Muscle of back (tissue), 11 donors: ENCODE data around the gene ASXL2. TPM values are rescaled to one million over a fixed set of nuclear protein-coding genes. Genes with fewer than 3 reads are reported as not detected.

ENCODE experiments used
- DNase-seq, 3 donors: peaks; one replicate each; pipeline versions ENCODE4 v3.0.0 to v3.0.0-alpha.2; 2013
- polyA plus RNA-seq, 10 donors: library from polyadenylated mRNA; unstranded; fragments of 120-200 nt; gene quantifications; one replicate each; pipeline ENCODE4 v1.2.1, GENCODE V29; 2013; ENCODE audit not compliant: insufficient read length in 10 of 10

ASXL2 gene
- polyA plus RNA-seq, 10 donors, result 10.3 to 19.5 (median 13.4) TPM

DNA sequence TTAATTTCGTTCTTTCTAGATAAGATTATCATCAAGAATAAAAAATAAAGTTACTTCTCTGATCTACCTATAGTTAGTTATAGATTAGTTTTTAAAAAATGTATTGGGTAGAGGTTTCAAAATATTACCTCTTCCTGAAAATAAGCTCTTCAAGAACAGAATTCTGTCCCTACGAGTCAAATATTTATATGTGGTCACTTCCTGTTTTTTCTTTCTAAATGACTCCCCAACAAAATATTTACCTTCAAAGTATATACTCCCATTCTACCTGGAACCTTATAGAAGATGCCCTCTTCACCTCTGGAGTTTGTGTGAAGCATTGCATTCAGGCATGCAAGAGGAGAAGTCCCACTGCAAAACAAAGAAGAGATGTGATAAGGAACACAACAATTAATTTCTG is 72.3 kb downstream of the ASXL2 start:
- no peak for DNase-seq

DNA sequence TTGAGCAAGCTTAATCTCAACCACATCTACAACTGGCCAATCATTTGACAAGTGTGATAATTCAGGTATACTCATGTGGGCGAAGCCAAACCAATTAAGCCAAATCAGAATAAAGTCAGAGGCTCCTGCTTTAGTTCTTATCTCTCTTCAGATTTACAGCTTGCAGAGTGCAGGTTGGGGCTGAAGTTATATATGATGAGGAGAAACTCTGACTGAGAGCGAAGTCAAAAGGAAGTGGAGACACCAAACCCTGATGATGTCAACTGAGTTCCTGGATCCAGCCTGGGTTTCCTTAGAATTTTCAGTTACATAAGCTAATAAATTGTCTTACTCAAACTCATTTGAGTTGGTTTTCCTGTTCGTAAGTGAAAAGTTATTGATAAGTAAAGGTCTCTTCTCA is 73.9 kb downstream of the ASXL2 start:
- DNase-seq, result no peak

DNA sequence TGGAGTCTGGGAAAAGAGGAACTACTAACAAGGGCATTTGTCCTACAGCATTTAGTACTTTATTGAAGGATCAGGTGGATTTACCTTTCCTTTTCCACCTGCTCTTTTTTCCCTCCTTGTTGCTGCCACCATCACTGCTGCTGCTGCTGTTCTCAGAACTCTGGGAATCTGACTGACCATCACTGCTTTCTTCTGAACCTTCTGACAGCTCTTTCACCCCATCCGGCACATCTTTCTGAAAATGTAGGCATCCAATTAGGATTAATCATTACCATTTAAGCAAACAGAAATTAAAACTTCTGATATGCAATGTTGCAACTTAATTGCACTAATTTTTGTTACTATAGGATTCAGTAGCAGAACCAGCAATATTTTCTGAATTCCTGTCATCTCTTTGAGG is 79.0 kb downstream of the ASXL2 start:
- DNase-seq, result no peak

DNA sequence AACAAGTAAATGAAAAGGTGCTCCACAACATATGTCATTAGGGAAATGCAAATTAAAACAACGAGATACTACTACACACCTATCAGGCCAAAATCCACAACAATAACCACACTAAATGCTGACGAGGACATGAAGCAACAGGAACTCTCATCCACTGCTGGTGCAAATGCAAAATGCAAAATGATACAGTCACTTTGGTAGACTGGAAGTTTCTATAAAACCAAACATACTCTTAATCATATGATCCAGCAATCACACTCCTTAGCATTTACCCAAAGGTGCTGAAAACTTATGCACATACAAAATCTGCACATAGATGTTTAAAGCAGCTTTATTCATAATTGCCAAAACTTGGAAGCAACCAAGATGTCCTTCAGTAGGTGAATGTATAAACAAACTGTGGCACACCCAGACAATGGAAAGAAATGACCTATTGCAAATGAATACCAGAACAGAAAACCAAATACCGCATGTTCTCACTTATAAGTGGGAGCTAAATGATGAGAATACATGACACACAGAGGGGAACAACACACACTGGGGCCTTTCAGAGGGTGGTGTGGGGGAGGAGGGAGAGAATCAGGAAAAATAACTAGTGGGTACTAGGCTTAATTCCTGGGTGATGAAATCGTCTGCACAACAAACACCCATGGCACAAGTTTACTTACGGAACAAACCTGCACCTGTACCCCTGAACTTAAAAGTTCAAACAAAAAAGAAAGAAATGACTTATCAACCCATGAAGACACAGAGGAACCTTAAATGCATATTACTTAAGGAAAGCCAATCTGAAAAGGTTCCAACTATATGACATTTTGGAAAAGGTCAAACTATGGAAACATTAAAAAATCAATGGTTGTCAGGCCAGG is 80.4 kb downstream of the ASXL2 start:
- no peak for DNase-seq

DNA sequence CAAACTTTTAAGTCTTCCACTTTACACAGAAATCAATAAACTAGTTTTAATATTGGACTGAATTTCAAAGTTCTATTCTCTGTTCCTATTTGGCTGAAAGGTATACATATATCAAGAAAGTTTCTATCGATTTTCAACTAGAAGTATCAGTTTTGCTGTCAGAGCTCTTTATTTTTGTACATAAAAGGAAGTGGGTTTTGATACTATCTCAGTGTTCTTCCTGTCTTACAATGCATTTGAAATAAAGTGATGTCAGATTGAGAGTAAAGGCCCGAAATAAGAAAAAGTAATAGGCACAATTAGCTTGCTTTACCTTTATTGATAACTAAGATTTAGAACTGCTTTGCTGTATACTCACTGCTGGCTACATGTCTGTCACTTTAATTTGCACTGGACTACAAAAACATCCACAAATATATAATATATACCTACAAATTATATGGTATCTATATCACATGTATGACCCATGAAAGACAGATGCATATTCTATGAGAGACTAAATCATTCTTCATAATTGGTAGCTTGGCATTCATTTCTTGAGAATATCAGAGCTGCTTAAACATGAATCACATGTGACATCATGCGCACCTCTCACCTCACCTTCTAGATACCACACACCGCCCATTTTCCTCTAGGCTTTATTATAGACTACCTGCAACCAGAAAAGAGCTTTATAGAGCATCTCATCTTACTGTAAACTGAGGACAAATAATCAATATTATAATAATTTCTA is 83.6 kb downstream of the ASXL2 start:
- DNase-seq, result no peak

DNA sequence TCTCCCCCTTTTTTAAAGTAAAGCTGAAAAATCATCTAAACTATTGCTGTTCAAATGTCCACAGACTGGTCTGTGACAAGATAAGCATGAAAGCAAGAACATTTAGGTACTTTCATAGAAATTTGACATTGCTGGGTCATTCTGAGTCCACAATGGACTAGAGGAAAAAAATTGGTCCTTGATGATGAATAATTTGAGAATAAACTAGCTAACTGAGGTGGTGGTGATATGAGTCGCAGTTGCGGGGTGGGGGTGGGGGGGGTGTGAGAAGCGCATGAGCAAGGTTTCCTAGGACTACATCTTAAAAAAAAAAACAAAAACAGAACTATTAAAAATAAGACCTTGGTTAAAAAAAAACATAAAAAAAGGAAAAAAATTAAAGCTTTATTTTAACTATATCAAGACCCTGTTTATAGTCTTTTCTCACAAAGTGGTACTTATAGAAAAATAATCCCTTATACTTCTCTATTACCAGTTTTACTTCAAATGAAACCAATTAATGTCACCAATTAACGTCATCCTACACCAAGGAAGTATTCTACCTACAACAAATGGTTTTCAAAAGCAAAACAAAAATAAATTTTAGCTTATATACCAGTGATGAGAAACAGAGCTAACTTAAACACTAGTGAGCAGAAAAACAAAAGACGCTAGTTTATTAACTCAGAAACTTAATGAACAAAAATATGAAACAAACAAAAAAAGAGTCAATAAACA is 88.1 kb downstream of the ASXL2 start:
- no peak for DNase-seq

DNA sequence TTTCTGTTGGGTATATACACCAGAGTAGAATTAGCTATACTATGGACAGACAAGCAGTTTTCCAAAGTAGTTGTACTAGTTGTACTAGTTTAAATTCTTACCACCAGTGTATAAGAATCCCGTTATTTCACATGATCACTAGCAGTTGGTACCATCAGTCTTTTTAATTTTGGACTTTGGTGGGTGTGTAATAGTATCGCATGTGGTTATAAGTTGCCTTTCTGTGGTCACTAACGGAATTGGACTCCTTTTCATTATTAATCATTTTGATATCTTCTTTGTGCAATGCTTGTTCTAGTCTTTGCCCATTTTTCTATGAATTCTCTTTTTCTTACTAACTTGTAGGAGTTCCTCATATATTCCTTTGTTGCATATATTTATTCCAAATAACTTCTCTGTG is 89.8 kb downstream of the ASXL2 start:
- no peak for DNase-seq

DNA sequence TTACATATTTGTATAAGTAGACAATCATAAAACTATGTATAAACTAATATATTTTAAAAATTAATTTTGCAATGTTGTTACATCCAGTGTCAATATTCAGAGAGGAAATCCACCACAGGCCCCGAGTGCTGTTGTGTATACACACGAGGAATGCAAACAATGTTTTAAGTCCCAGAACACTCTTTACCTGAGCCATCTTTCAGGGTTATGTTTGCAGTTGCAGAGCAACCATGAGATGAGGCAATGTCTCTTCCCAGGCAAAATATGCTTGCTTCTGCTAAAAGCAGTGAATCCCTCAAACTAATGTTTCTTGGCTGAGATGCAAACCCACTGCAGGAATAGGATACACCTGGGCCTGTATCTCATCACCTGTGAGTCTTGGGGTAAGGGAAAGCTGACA is 91.3 kb downstream of the ASXL2 start:
- DNase-seq, result no peak

DNA sequence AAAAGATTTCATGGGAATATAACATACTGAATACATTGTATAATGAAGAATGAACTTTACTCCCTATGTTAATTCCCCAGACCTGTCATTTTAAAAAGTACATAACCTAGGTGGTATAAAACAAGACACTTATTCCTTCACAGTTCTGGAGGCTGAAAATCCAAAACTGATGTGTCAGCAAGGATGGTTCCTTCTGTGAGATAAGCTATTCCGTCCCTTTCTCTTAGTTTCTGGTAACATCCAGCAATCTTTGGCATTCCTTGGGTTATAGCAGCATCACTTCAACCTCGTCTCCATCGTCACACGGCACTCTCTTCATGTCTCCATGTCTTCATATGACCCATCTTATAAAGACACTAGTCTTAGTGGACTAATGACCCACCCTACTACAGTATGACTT is 93.9 kb downstream of the ASXL2 start:
- DNase-seq, result no peak

DNA sequence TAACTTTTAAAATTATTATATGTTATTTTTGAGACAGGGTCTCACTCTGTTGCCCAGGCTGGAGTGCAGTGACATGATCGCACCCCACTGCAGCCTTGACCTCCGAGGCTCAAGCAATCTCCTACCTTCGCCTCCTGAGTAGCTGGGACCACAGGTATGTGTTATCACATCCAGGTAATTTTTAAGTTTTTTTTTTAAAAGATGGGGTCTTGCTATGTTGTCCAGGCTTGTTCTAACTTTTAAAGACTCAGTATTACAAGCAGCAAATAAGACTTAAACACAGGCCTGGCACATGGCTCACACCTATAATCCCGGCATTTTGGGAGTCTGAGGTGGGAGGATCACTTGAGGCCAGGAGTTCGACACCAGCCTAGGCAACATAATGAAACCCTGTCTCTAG is 101.2 kb downstream of the ASXL2 start:
- no peak for DNase-seq

DNA sequence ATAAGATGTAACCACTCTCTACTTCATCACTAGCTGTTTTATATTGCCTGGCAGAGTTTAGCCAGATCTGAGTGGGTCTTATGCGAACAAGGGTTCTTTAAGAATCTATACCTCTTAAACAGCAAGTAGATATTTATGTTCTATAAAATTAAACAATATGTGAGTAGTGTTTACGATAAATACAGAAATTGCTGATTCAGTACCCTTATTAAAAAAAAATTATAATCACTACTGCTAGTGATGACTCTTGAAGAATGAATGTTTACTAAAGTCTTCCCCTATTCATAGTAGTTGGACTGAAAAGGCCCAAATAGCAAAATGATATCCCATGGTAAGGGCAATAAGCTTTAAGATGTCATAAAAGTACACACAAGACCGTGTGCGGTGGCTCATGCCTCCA is 106.2 kb downstream of the ASXL2 start:
- DNase-seq, result no peak

DNA sequence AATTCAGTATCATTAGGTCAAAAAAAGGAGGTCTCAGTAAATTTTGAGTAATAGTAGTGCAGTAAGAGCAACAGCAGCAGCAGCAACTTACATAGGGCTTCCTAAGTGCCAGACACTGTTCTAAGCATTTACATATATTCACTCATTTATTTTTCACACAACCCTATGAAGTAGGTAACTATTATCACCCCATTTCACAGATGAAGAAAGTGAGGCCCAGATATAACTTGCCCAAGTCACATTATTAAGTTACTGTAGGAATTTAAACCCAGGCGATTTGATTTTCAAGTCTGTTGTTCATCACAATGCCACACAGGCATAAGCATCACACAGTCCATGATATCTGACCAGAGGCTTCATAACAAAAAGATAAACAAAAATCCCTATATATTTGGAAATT is 114.7 kb downstream of the ASXL2 start:
- DNase-seq, result no peak

DNA sequence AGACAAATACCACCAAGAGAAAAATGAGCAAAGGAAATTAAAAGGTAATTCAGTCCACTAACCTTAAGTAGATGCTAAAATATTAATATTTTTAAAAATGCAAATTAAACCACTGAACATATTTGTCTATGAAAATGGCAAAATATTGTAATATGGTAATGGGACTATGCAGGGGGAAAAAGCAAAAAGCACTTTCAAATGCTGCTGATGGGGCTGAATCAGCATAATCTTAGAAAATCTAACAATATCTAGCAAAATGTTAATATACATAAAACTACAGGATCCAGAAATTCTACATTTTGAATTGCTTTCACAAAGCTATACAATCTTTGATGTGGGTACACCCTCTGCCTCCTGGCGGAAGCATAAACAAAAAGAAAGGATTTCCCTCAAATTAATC is 118.0 kb downstream of the ASXL2 start:
- DNase-seq, result no peak

DNA sequence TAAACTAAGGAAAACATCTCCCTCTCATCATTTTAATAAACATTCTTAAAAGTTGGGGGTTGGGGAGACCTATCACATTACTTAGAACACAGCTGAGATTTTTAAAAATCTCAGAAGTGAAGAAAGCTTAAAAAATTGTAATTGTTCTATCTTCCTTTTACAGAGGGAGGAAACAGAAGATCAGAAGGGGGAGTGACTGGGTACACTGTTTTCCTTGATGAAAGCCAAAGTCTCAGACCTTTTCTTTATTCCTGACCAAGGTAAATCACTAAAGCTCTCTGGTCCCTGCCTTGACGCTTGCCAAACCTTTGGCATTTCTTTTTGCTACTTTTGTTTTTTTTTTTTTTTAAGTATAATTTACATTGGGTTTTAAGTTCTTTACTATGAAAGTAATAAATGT is 119.9 kb downstream of the ASXL2 start:
- no peak for DNase-seq

DNA sequence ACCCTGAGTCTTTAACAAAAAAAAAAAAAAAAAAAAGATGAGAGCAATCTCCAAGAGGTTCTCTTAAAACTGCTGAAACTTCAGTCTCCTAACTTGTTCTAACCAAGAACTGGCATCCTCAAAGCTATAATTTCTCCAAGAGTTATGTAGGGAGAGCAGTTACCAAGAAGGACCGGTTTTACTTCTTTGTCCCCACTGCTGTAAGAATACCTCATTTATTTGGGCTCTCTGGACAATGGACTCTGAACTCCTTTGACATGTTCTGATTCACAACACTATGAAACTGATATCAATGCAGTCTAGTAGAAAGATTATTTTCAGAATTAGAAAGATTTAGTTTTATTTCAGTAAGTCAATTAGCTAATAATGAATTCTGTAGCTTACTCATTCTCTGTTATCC is 120.4 kb downstream of the ASXL2 start:
- DNase-seq, result no peak

DNA sequence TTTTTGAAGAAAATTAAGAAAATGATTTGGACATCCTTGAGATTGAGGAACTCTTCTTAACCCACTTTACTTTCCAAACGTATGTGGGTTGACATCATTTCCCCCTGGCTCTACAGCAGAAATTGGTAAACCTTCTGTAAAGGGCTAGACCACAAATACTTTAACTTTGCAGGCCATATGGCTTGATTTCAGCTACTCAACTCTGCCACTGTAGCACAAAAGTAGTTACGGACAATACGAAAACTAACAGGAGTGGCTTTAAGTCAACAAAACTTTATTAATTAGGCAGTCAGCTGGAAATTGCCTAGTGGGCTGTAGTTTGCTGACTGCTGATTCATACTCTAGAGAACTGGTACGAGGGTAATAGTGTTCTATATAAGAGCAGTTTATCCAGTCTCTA is 121.8 kb downstream of the ASXL2 start:
- DNase-seq, result no peak

DNA sequence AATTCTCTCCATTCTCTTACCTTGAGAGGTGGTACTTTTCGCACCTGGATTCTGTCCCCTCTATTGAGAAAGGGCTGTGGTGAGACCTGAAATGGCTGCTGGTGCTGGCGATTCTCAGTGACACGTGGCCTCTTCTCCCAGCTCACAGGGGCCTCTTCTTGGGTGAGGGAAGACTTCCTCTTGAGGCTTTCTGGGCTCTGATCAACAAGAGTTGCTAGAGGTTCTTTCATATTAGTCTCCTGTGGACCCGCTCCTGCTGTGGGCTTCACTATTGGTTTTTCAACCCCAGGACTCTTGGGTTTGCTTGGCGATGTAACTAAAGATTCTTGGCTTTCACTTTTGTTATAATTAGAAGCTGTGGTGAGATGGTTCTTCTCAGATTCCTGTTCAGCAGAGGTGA is 128.6 kb downstream of the ASXL2 start:
- no peak for DNase-seq

DNA sequence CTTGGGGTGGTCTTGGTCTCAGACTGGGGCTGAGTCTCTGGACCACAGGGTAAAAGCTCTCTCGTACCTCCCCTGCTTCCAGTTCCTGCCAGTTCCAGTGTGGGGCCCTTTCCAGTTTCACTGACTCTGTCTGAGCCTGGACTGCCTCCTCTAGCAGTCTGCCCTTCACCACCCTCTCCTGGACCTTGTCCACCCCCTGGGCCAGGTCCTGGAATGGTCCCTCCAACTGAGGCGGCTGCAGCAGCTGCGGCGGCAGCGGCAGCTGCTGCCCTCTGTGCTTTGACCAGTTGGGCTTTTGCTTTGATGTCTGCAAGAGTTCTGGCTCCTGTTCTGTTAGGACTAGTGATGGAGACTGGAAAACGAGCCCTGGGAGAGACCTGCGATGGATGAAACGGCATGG is 134.2 kb downstream of the ASXL2 start:
- DNase-seq, result no peak

DNA sequence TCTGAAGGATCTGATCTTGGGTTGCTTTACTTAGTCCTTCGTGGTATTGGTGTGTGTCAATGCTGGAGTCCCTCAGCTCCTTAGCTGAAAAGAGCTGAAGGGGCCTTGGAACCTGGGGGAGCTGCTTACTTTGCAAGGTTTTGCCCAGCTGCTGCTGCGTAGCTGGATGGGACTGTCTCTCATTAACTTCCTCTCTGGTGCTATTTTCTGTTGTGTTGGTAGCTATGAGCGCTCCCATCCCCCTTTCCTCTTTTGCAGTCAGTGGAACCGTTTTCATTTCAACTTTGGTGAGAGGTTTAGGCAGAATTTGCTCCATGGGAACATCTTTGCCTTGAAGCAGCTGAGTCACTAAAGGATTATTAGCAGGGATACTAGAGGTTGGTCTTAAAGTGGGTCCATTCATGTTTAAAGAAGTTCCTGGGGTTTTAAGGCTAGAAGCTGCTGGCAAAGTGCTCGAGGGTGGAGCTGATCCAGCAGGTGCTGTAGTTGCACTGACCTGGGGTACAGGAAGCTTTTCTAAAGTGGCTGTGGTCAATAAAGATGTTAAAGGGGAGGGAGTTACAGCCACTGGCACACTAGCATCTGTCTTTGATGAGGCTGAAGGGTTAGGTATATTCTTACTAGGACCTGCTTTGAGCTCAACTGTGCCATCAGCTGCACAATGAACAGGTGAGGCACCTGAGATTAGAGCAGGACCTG is 135.0 kb downstream of the ASXL2 start:
- peak in 2 of 3 donors; percentile 9 to 22 for DNase-seq

DNA sequence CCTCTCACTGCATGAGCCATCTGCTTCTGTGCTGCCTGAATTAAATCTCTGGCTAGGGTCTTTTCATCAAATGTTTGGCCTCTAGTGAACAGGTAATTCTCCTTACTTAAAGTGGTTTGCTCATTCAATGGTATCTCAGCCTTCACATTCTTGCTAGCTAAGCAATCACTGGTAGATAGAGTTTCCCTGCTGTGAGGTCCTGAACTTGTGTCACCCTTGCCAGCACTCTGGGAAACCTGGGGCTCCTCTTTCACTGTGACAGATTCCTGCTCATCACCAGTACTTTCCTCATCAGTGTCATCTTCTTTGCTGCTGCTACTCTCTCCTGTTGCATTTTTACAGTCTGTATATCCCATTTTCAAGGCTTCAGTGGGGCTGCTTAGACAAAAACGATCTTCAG is 135.8 kb downstream of the ASXL2 start:
- DNase-seq, result no peak

DNA sequence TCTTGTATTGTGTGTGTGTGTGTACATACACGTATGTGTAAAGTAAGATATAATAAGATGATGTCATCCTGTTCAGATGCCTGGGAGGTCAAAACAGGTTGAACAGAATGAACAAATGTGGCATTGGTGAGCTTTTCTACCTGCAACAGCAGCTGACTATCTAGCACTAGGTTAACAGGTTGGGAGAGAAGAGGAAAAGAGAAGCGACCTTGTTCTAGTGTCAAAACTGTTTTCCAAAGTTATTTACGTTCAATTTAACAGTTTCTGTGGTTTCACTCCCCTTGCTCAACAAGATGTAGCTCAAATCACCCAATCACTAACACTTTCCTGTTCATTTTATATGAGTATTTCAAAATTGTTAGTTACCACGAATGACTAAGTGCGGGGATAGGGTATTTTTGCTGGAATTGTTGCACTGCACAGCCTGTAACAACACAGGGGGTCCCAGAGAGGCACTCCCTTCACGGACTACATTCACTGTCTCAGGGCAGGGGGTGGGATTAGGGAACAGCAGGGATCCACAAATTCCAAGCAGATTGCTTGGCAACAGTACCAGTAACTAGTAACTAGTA is 137.4 kb downstream of the ASXL2 start:
- DNase-seq, result peak in 1 of 3 donors; percentile 11
